KMS-11 (cell line): ENCODE results near the gene CDK17.

Experiments
- H2AFZ ChIP-seq: fragments of 200-600 bp; sonication (generic); 2 replicates; pipeline ENCODE4 v1.6.1; 2016; ENCODE audit warnings: antibody characterized with exemption, mixed run types, low read depth
- H3K27ac ChIP-seq: fragments of 200-600 bp; sonication (generic); 2 replicates; pipeline ENCODE4 v1.6.1; 2016; ENCODE audit warnings: mild to moderate bottlenecking, mixed run types
- H3K27me3 ChIP-seq: fragments of 200-600 bp; sonication (generic); 2 replicates; pipeline ENCODE4 v1.6.1; 2017; ENCODE audit warnings: mild to moderate bottlenecking, low read depth, mixed run types, moderate library complexity; ENCODE audit not compliant: insufficient read depth
- H3K36me3 ChIP-seq: fragments of 200-600 bp; sonication (generic); 2 replicates; pipeline ENCODE4 v1.6.1; 2017; ENCODE audit warnings: mild to moderate bottlenecking, mixed run types; ENCODE audit not compliant: insufficient read depth
- H3K4me1 ChIP-seq: fragments of 200-600 bp; sonication (generic); 2 replicates; pipeline ENCODE4 v1.6.1; 2016; ENCODE audit warnings: mild to moderate bottlenecking, low read depth, mixed run types; ENCODE audit not compliant: poor library complexity, severe bottlenecking
- H3K4me2 ChIP-seq: fragments of 200-600 bp; sonication (generic); 2 replicates; pipeline ENCODE4 v1.7.0; 2016; ENCODE audit warnings: mild to moderate bottlenecking, mixed run types
- H3K4me3 ChIP-seq: fragments of 200-600 bp; sonication (generic); IDR thresholded peaks from 2 replicates; pipeline ENCODE4 v1.6.1; 2017; ENCODE audit warnings: low read depth, low read length, mixed read lengths; ENCODE audit not compliant: insufficient read depth
- H3K79me2 ChIP-seq: fragments of 200-600 bp; sonication (generic); 2 replicates; pipeline ENCODE4 v1.6.1; 2016; ENCODE audit warnings: low read depth, mixed run types; ENCODE audit not compliant: insufficient read depth
- H3K9ac ChIP-seq: fragments of 200-600 bp; sonication (generic); 2 replicates; pipeline ENCODE4 v1.6.1; 2016; ENCODE audit warnings: mild to moderate bottlenecking, mixed run types
- H4K20me1 ChIP-seq: fragments of 200-600 bp; sonication (generic); 2 replicates; pipeline ENCODE4 v1.6.1; 2016; ENCODE audit warnings: mild to moderate bottlenecking, mixed run types; ENCODE audit not compliant: insufficient read depth
- TF ChIP-seq, protein P1 (sequence below): fragments of 200-600 bp; sonication (generic); conservative IDR thresholded peaks from 2 replicates; pipeline ENCODE4 v1.6.1; 2017; ENCODE audit warnings: low read depth, mild to moderate bottlenecking, antibody characterized with exemption, low read length, moderate library complexity, mixed read lengths

Gene CDK17

DNA sequence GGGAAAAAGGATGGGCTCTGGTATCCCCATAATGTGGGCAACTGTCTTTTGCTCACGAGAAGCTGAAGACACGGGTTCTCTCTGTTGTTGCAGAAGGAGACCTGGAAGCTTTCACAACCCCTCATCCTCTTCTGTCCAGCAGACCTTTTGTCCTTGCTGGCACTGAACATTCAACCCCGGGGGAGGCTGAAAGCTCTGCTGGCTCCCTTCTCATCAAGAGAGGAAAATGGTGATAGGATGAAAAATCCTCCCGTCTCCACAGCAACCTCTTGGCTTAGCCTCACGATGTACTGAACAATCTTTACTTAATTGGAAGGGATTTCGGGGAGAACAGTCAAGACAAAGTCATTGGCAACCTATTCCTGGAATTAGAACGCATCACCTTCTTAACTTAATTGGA, 167.1 kb downstream of the CDK17 start:
- no peaks in the 10 kb centered on the region for H3K36me3 ChIP-seq
- TF ChIP-seq, protein P1, sequence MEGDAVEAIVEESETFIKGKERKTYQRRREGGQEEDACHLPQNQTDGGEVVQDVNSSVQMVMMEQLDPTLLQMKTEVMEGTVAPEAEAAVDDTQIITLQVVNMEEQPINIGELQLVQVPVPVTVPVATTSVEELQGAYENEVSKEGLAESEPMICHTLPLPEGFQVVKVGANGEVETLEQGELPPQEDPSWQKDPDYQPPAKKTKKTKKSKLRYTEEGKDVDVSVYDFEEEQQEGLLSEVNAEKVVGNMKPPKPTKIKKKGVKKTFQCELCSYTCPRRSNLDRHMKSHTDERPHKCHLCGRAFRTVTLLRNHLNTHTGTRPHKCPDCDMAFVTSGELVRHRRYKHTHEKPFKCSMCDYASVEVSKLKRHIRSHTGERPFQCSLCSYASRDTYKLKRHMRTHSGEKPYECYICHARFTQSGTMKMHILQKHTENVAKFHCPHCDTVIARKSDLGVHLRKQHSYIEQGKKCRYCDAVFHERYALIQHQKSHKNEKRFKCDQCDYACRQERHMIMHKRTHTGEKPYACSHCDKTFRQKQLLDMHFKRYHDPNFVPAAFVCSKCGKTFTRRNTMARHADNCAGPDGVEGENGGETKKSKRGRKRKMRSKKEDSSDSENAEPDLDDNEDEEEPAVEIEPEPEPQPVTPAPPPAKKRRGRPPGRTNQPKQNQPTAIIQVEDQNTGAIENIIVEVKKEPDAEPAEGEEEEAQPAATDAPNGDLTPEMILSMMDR, result no peak
- no peak overlapping the region for H3K4me3 ChIP-seq
- peaks cover 16% of the 10 kb centered on the region; the same call in 1 of the 2 replicates for H3K79me2 ChIP-seq
- H4K20me1 ChIP-seq, result no peaks in the 10 kb centered on the region
- no peaks in the 10 kb centered on the region for H3K4me1 ChIP-seq
- H3K27me3 ChIP-seq, result no peaks in the 10 kb centered on the region
- no peak overlapping the region for H3K9ac ChIP-seq
- no peak overlapping the region for H2AFZ ChIP-seq
- no peak overlapping the region for H3K27ac ChIP-seq
- no peak overlapping the region for H3K4me2 ChIP-seq

DNA sequence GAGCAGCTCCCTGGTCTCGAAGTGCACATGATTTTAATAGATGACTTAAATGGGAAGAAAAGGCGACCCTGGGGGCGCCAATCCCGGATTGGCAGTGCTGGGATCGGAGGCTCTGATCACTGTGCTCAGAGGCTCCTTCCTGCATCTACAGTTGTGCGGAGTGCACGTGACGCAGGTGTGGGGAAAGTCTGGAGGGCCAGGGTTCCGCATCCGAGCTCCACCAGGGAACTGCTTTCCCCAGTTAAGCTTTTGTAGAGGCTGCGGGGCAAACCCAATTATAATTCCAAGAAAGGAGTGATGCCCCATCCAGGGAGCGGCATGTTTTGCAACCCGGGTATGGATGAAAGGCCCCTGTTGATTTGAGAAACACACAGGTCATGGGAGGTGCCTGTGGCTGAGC, 169.6 kb downstream of the CDK17 start:
- no peaks in the 10 kb centered on the region for H3K27me3 ChIP-seq
- no peaks in the 10 kb centered on the region for H3K36me3 ChIP-seq

DNA sequence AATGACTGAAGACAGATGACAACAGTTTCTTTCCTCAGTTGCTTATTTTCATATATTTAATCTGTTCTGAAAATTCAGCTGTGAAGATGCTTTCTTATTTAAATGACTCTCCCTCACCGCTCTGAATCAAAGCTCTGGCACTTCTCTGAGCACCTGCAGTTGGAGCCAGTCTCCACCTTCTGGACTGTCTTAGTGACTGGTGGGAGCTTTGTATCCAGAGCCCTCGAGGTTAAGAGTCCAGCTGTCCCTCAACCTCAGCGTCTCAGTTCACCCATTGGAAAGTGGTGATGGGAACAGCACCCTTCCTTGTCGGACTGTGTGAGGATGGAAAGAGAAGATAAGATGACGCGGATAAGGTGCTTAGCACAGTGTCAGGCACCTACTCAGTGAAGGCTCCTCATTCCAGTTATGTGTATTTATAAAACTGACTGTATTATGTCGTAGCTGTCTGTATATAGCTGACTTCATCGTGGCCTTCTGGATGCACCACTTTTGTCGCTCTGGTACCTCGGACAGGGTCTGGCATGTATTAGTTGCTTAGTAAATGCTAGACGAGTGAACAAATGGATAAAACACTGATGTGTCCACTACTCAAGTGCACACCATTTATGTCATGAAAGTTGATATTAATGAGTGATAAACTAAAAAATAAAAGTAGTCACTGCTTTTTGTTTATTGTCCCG, 171.5 kb downstream of the CDK17 start:
- Histone ChIP-seq H3K27ac (no peak overlapping the region), H4K20me1 (no peaks in the 10 kb centered on the region), H3K4me2 (no peak overlapping the region), H3K79me2 (peaks cover 16% of the 10 kb centered on the region; the same call in 1 of the 2 replicates), H3K27me3 (no peaks in the 10 kb centered on the region), H3K36me3 (no peaks in the 10 kb centered on the region), H2AFZ (no peak overlapping the region), H3K4me3 (no peak overlapping the region), H3K4me1 (no peaks in the 10 kb centered on the region), H3K9ac (no peak overlapping the region)
- TF ChIP-seq, protein P1, result no peak

More for the DNA sequence above, 169.6 kb downstream of the CDK17 start:
- Histone ChIP-seq H4K20me1 (no peaks in the 10 kb centered on the region), H3K9ac (no peak overlapping the region), H3K4me1 (no peaks in the 10 kb centered on the region), H2AFZ (no peak overlapping the region), H3K79me2 (peaks cover 16% of the 10 kb centered on the region; the same call in 1 of the 2 replicates), H3K4me3 (no peak overlapping the region), H3K27ac (no peak overlapping the region), H3K4me2 (no peak overlapping the region)
- TF ChIP-seq, protein P1, result no peak
